Astrocyte (in vitro differentiated cells and primary cell): ENCODE results near the gene GPRC5B. TPM values are rescaled to one million over a fixed set of nuclear protein-coding genes. Genes with fewer than 3 reads are reported as not detected.
A peak's percentile ranks its signal among the peaks of the same experiment; 100 is the strongest.

Experiments
- DNase-seq: peaks from one replicate; pipeline ENCODE4 v3.0.0-alpha.2; 2010; ENCODE audit warnings: low read depth
- FAIRE-seq: peaks from 2 replicates; lab custom pipeline; 2011; peaks lifted over from hg19 to GRCh38; lab: Jason Lieb, UNC
- H2AFZ ChIP-seq: 2 replicates; pipeline ENCODE4 v1.6.0; 2012; ENCODE audit warnings: low read depth, low read length, inconsistent platforms
- H3K27ac ChIP-seq: 2 replicates; pipeline ENCODE4 v1.5.1; 2011; ENCODE audit warnings: low read depth, low read length, inconsistent platforms
- H3K27me3 ChIP-seq: 2 replicates; pipeline ENCODE4 v1.6.0; 2011; ENCODE audit warnings: low read length, inconsistent platforms; ENCODE audit not compliant: insufficient read depth
- H3K36me3 ChIP-seq: 2 replicates; pipeline ENCODE4 v1.5.1; 2011; ENCODE audit warnings: low read length, inconsistent platforms; ENCODE audit not compliant: insufficient read depth
- H3K4me1 ChIP-seq: 2 replicates; pipeline ENCODE4 v1.5.1; 2011; ENCODE audit warnings: low read length, inconsistent platforms; ENCODE audit not compliant: insufficient read depth
- H3K4me2 ChIP-seq: 2 replicates; pipeline ENCODE4 v1.6.0; 2012; ENCODE audit warnings: low read length, inconsistent platforms
- H3K4me3 ChIP-seq: 2 replicates; pipeline ENCODE4 v1.5.1; 2011; ENCODE audit warnings: low read depth, mild to moderate bottlenecking, low read length, inconsistent platforms; ENCODE audit not compliant: insufficient read depth
- H3K79me2 ChIP-seq: 2 replicates; pipeline ENCODE4 v1.6.0; 2012; ENCODE audit warnings: mild to moderate bottlenecking, low read length, inconsistent platforms; ENCODE audit not compliant: insufficient read depth
- H3K9ac ChIP-seq: 2 replicates; pipeline ENCODE4 v1.6.0; 2012; ENCODE audit warnings: mild to moderate bottlenecking, low read length, inconsistent platforms
- H3K9me3 ChIP-seq: 2 replicates; pipeline ENCODE4 v1.5.1; 2012; ENCODE audit warnings: low read depth, mild to moderate bottlenecking, low read length, inconsistent platforms; ENCODE audit not compliant: insufficient read depth
- H4K20me1 ChIP-seq: 2 replicates; pipeline ENCODE4 v1.6.0; 2012; ENCODE audit warnings: low read length, inconsistent platforms; ENCODE audit not compliant: insufficient read depth
- H3K27ac Mint-ChIP-seq: one replicate; pipeline ENCODE4 v1.8.0; 2021; ENCODE audit warnings: mild to moderate bottlenecking, mixed read lengths; ENCODE audit not compliant: unreplicated experiment
- H3K27me3 Mint-ChIP-seq: one replicate; pipeline ENCODE4 v1.8.0; 2021; ENCODE audit warnings: low read depth, mixed read lengths; ENCODE audit not compliant: unreplicated experiment
- H3K36me3 Mint-ChIP-seq: one replicate; pipeline ENCODE4 v1.8.0; 2021; ENCODE audit warnings: low read depth, mixed read lengths; ENCODE audit not compliant: unreplicated experiment
- H3K4me1 Mint-ChIP-seq: one replicate; pipeline ENCODE4 v1.8.0; 2021; ENCODE audit warnings: low read depth, mixed read lengths; ENCODE audit not compliant: unreplicated experiment
- H3K4me3 Mint-ChIP-seq: one replicate; pipeline ENCODE4 v1.8.0; 2021; ENCODE audit warnings: mild to moderate bottlenecking, moderate library complexity, mixed read lengths; ENCODE audit not compliant: unreplicated experiment
- H3K9me3 Mint-ChIP-seq: one replicate; pipeline ENCODE4 v1.8.0; 2021; ENCODE audit warnings: mild to moderate bottlenecking, mixed read lengths; ENCODE audit not compliant: unreplicated experiment
- CTCF ChIP-seq: IDR thresholded peaks from 2 replicates; pipeline ENCODE4 v1.5.1; 2011; ENCODE audit warnings: low read depth, mild to moderate bottlenecking, inconsistent platforms, low read length, moderate library complexity; ENCODE audit not compliant: insufficient read depth
- EZH2 ChIP-seq: IDR thresholded peaks from 2 replicates; pipeline ENCODE4 v1.6.1; 2012; ENCODE audit warnings: mild to moderate bottlenecking, low read length, inconsistent platforms; ENCODE audit not compliant: insufficient read depth
- total RNA-seq: library from RNA; stranded (reverse); gene quantifications from 2 replicates; pipeline ENCODE4 v1.2.1, GENCODE V29; 2021

Gene GPRC5B
- total RNA-seq, 1 donor from 2014 or later = 9.3 TPM

- Histone ChIP-seq H3K27me3 (peaks cover 20% of the 10 kb centered on the region), H3K79me2 (no peaks in the 10 kb centered on the region), H3K9me3 (no peaks in the 10 kb centered on the region), H2AFZ (peak overlapping the region; percentile 65), H3K4me3 (peak overlapping the region; percentile 14), H3K4me2 (peak overlapping the region; percentile 94), H3K27ac (no peak overlapping the region), H4K20me1 (peaks cover 5% of the 10 kb centered on the region), H3K4me1 (peaks cover 24% of the 10 kb centered on the region), H3K9ac (peak overlapping the region; percentile 15), H3K36me3 (no peaks in the 10 kb centered on the region)
- peaks cover 2% of the 10 kb centered on the region for H3K9me3 Mint-ChIP-seq
- H3K36me3 Mint-ChIP-seq = peaks cover 2% of the 10 kb centered on the region
- peak; percentile 100 for TF ChIP-seq CTCF
- no peak for TF ChIP-seq EZH2
- peak overlapping the region; percentile 70 for H3K4me3 Mint-ChIP-seq
- FAIRE-seq (peak; percentile 5), DNase-seq (peak; percentile 47)
- no peak overlapping the region for H3K27ac Mint-ChIP-seq
- peaks cover 6% of the 10 kb centered on the region for H3K27me3 Mint-ChIP-seq
- H3K4me1 Mint-ChIP-seq = peaks cover 5% of the 10 kb centered on the region
Observed at GRCh38 chr16:19886073-19886941, 1.7 kb upstream of the GPRC5B start.

GRCh38 chr16:19885451-19886072 lies 914 bp upstream of the GPRC5B start:
- Histone ChIP-seq H3K4me1 (peaks cover 24% of the 10 kb centered on the region), H3K27ac (no peak overlapping the region), H3K9ac (no peak overlapping the region), H3K79me2 (peaks cover 3% of the 10 kb centered on the region), H3K9me3 (no peaks in the 10 kb centered on the region), H3K27me3 (peaks cover 21% of the 10 kb centered on the region), H3K4me2 (peak overlapping the region; percentile 94), H3K4me3 (peak overlapping the region; percentile 57), H3K36me3 (no peaks in the 10 kb centered on the region), H4K20me1 (peaks cover 9% of the 10 kb centered on the region), H2AFZ (peak overlapping the region; percentile 65)
- DNase-seq (no peak), FAIRE-seq (no peak)
- peaks cover 5% of the 10 kb centered on the region for H3K4me1 Mint-ChIP-seq
- H3K9me3 Mint-ChIP-seq = peaks cover 5% of the 10 kb centered on the region
- TF ChIP-seq EZH2 = peak; percentile 41
- TF ChIP-seq CTCF = no peak
- peaks cover 2% of the 10 kb centered on the region for H3K36me3 Mint-ChIP-seq
- peaks cover 6% of the 10 kb centered on the region for H3K27me3 Mint-ChIP-seq
- peak overlapping the region; percentile 82 for H3K4me3 Mint-ChIP-seq
- no peak overlapping the region for H3K27ac Mint-ChIP-seq
